H9 (cell line): Measurements from ENCODE around the gene FANCG. TPM values are rescaled to one million over a fixed set of nuclear protein-coding genes. Genes with fewer than 3 reads are reported as not detected.

ENCODE experiments used
- DNase-seq: peaks from one replicate; pipeline ENCODE4 v3.0.0-alpha.2; 2017
- H2AFZ ChIP-seq: one replicate; pipeline ENCODE4 v1.6.1; 2013; ENCODE audit warnings: mild to moderate bottlenecking, low read length, control low read depth, moderate library complexity
- H2AK5ac ChIP-seq: 2 replicates; pipeline ENCODE4 v1.6.1; 2013; ENCODE audit warnings: low read length, control low read depth, mixed read lengths; ENCODE audit not compliant: insufficient read length
- H2BK120ac ChIP-seq: one replicate; pipeline ENCODE4 v1.6.1; 2013; ENCODE audit warnings: low read depth, mild to moderate bottlenecking, low read length, control low read depth, inconsistent platforms; ENCODE audit not compliant: poor library complexity, severe bottlenecking
- H2BK12ac ChIP-seq: 2 replicates; pipeline ENCODE4 v1.6.1; 2013; ENCODE audit warnings: low read length, control low read depth, mixed read lengths, low read depth; ENCODE audit not compliant: insufficient read length
- H2BK15ac ChIP-seq: 2 replicates; pipeline ENCODE4 v1.6.1; 2013; ENCODE audit warnings: low read depth, low read length, control low read depth
- H2BK20ac ChIP-seq: one replicate; pipeline ENCODE4 v1.6.1; 2013; ENCODE audit warnings: low read depth, mild to moderate bottlenecking, low read length, control low read depth, inconsistent platforms; ENCODE audit not compliant: poor library complexity, severe bottlenecking
- H2BK5ac ChIP-seq: 2 replicates; pipeline ENCODE4 v1.6.1; 2013; ENCODE audit warnings: low read length, control low read depth, mixed read lengths; ENCODE audit not compliant: insufficient read length
- H3K14ac ChIP-seq: 2 replicates; pipeline ENCODE4 v1.6.1; 2013; ENCODE audit warnings: low read length, control low read depth; ENCODE audit not compliant: insufficient read depth
- H3K18ac ChIP-seq: 2 replicates; pipeline ENCODE4 v1.6.1; 2013; ENCODE audit warnings: low read depth, mild to moderate bottlenecking, mixed read lengths, low read length, control low read depth; ENCODE audit not compliant: insufficient read length
- H3K23ac ChIP-seq: 2 replicates; pipeline ENCODE4 v1.6.1; 2013; ENCODE audit warnings: low read length, control low read depth, mixed read lengths, low read depth; ENCODE audit not compliant: insufficient read length
- H3K23me2 ChIP-seq: 2 replicates; pipeline ENCODE4 v1.6.1; 2013; ENCODE audit warnings: low read depth, mild to moderate bottlenecking, mixed read lengths, low read length, control low read depth; ENCODE audit not compliant: insufficient read length, poor library complexity, severe bottlenecking
- H3K27ac ChIP-seq: 2 replicates; pipeline ENCODE4 v1.5.1; 2013; ENCODE audit warnings: low read length, control low read depth, mixed read lengths, low read depth; ENCODE audit not compliant: insufficient read length
- H3K27me3 ChIP-seq: 2 replicates; pipeline ENCODE4 v1.6.1; 2013; ENCODE audit warnings: low read length, control low read depth, inconsistent platforms; ENCODE audit not compliant: insufficient read depth
- H3K4ac ChIP-seq: 2 replicates; pipeline ENCODE4 v1.6.1; 2013; ENCODE audit warnings: low read depth, mild to moderate bottlenecking, control low read depth, inconsistent platforms, low read length, moderate library complexity
- H3K4me1 ChIP-seq: 2 replicates; pipeline ENCODE4 v1.6.1; 2013; ENCODE audit warnings: low read length, control low read depth, inconsistent platforms; ENCODE audit not compliant: insufficient read depth
- H3K4me2 ChIP-seq: 2 replicates; pipeline ENCODE4 v1.6.1; 2013; ENCODE audit warnings: low read length, control low read depth, mixed read lengths; ENCODE audit not compliant: insufficient read length, insufficient read depth
- H3K56ac ChIP-seq: 2 replicates; pipeline ENCODE4 v1.6.1; 2013; ENCODE audit warnings: low read depth, mild to moderate bottlenecking, mixed read lengths, low read length, control low read depth; ENCODE audit not compliant: insufficient read length
- H3K79me1 ChIP-seq: 2 replicates; pipeline ENCODE4 v1.6.1; 2013; ENCODE audit warnings: low read depth, mild to moderate bottlenecking, moderate library complexity, low read length, control low read depth, inconsistent platforms; ENCODE audit not compliant: insufficient read depth, poor library complexity, severe bottlenecking
- H3K79me2 ChIP-seq: 2 replicates; pipeline ENCODE4 v1.6.1; 2013; ENCODE audit warnings: low read length, control low read depth, inconsistent platforms; ENCODE audit not compliant: insufficient read depth
- H3K9ac ChIP-seq: 2 replicates; pipeline ENCODE4 v1.6.1; 2013; ENCODE audit warnings: low read length, control low read depth, mixed read lengths; ENCODE audit not compliant: insufficient read length; ENCODE audit errors: extremely low read depth
- H3K9me3 ChIP-seq: one replicate; pipeline ENCODE4 v1.6.1; 2013; ENCODE audit warnings: low read depth, low read length, inconsistent platforms; ENCODE audit not compliant: control insufficient read depth
- H3T11ph ChIP-seq: one replicate; pipeline ENCODE4 v1.6.1; 2013; ENCODE audit warnings: mild to moderate bottlenecking, low read length, control low read depth, inconsistent platforms
- H4K20me1 ChIP-seq: one replicate; pipeline ENCODE4 v1.6.1; 2013; ENCODE audit not compliant: control insufficient read depth, insufficient read length, insufficient read depth
- H4K5ac ChIP-seq: 2 replicates; pipeline ENCODE4 v1.6.1; 2013; ENCODE audit warnings: low read depth, mild to moderate bottlenecking, mixed read lengths, low read length, control low read depth; ENCODE audit not compliant: insufficient read length
- H4K8ac ChIP-seq: replicated peaks from 2 replicates; pipeline ENCODE4 v1.6.1; 2013; ENCODE audit warnings: low read length, control low read depth, mixed read lengths, low read depth; ENCODE audit not compliant: insufficient read length
- H4K91ac ChIP-seq: 2 replicates; pipeline ENCODE4 v1.6.1; 2013; ENCODE audit warnings: low read depth, mild to moderate bottlenecking, moderate library complexity, mixed read lengths, low read length, control low read depth; ENCODE audit not compliant: insufficient read length
- H3K27ac Mint-ChIP-seq, 3 experiments: 2 replicates in 2 of 3; 3 replicates in 1 of 3; pipeline ENCODE4 v1.8.0; 2020 to 2021; ENCODE audit warnings: mixed read lengths in 3 of 3, mild to moderate bottlenecking in 1 of 3, moderate library complexity in 1 of 3
- H3K27me3 Mint-ChIP-seq: 2 replicates; pipeline ENCODE4 v1.8.0; 2021; ENCODE audit warnings: low read depth, mild to moderate bottlenecking, moderate library complexity, mixed read lengths
- H3K36me3 Mint-ChIP-seq, 3 experiments: 2 replicates in 2 of 3; 3 replicates in 1 of 3; pipeline ENCODE4 v1.8.0; 2020 to 2021; ENCODE audit warnings: low read depth in 3 of 3, mixed read lengths in 3 of 3; ENCODE audit not compliant: insufficient read depth in 1 of 3
- H3K4me1 Mint-ChIP-seq, 2 experiments: 2 replicates each; pipeline ENCODE4 v1.8.0; 2020; ENCODE audit warnings: mixed read lengths in 2 of 2
- H3K4me3 Mint-ChIP-seq, 2 experiments: 2 replicates in 1 of 2; 3 replicates in 1 of 2; pipeline ENCODE4 v1.8.0; 2020 to 2021; ENCODE audit warnings: mild to moderate bottlenecking in 2 of 2, mixed read lengths in 2 of 2, moderate library complexity in 1 of 2
- H3K9me3 Mint-ChIP-seq, 2 experiments: 2 replicates in 1 of 2; 3 replicates in 1 of 2; pipeline ENCODE4 v1.8.0; 2020; ENCODE audit warnings: mild to moderate bottlenecking in 2 of 2, mixed read lengths in 2 of 2, moderate library complexity in 1 of 2
- WGBS: extraction: QIAGEN DNeasy Blood & Tissue Kit; methylation state at CpG from one replicate; pipeline ENCODE4 v1.1.7; 2013; ENCODE audit warnings: missing lambda C conversion rate, low lambda C conversion rate, mixed read lengths; ENCODE audit not compliant: insufficient read length; ENCODE audit errors: extremely low coverage; 5-methylcytosine and 5-hydroxymethylcytosine counted together
- total RNA-seq: library from RNA; stranded (reverse); gene quantifications from 2 replicates; pipeline ENCODE4 v1.2.1, GENCODE V29; 2021
- TF ChIP-seq, protein P1 (sequence below): fragments of 200-600 bp; sonication (generic); conservative IDR thresholded peaks from 3 replicates; pipeline ENCODE4 v1.8.0; 2021; ENCODE audit warnings: antibody characterized with exemption, mild to moderate bottlenecking

FANCG gene
- total RNA-seq, 1 experiment from 2014 or later, result 86.9 TPM

- TF ChIP-seq, protein P1, sequence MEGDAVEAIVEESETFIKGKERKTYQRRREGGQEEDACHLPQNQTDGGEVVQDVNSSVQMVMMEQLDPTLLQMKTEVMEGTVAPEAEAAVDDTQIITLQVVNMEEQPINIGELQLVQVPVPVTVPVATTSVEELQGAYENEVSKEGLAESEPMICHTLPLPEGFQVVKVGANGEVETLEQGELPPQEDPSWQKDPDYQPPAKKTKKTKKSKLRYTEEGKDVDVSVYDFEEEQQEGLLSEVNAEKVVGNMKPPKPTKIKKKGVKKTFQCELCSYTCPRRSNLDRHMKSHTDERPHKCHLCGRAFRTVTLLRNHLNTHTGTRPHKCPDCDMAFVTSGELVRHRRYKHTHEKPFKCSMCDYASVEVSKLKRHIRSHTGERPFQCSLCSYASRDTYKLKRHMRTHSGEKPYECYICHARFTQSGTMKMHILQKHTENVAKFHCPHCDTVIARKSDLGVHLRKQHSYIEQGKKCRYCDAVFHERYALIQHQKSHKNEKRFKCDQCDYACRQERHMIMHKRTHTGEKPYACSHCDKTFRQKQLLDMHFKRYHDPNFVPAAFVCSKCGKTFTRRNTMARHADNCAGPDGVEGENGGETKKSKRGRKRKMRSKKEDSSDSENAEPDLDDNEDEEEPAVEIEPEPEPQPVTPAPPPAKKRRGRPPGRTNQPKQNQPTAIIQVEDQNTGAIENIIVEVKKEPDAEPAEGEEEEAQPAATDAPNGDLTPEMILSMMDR, result no peak
Measured at GRCh38 chr9:35108946-35109575, 29.3 kb upstream of the FANCG start.

More at GRCh38 chr9:35108946-35109575, 29.3 kb upstream of the FANCG start:
- Histone ChIP-seq H3K14ac (no peak overlapping the region), H3K9me3 (no peaks in the 10 kb centered on the region), H3K9ac (no peak overlapping the region), H3K23me2 (peaks cover 4% of the 10 kb centered on the region), H2BK20ac (no peak overlapping the region), H3K4me1 (0 out of 2 replicates have a peak, but pooled peaks cover 2% of the 10 kb centered on the region), H2AFZ (no peak overlapping the region), H4K20me1 (no peaks in the 10 kb centered on the region), H2BK12ac (no peak overlapping the region), H3K23ac (no peak overlapping the region), H2BK120ac (no peak overlapping the region), H4K5ac (no peak overlapping the region), H3K27me3 (no peaks in the 10 kb centered on the region), H3K79me2 (no peaks in the 10 kb centered on the region), H2AK5ac (no peak overlapping the region), H3K4me2 (no peak overlapping the region), H3K27ac (no peak overlapping the region), H4K91ac (no peak overlapping the region), H4K8ac (no peak overlapping the region), H3T11ph (no peak overlapping the region), H3K18ac (no peak overlapping the region), H2BK15ac (no peak overlapping the region), H3K79me1 (no peaks in the 10 kb centered on the region), H3K56ac (no peak overlapping the region), H2BK5ac (no peak overlapping the region), H3K4ac (no peak overlapping the region)
- peaks cover 2 to 18% (median 12%) of the 10 kb centered on the region in 3 experiments; a peak in 5 of 7 replicates for H3K36me3 Mint-ChIP-seq
- no peak for DNase-seq
- WGBS, result no CpG with 5 or more reads among the region's 8 CpGs
- H3K9me3 Mint-ChIP-seq, result no peaks in the 10 kb centered on the region
- no peak overlapping the region for H3K27ac Mint-ChIP-seq
- peaks cover 24 to 28% of the 10 kb centered on the region in 2 experiments for H3K4me1 Mint-ChIP-seq
- H3K27me3 Mint-ChIP-seq, result no peaks in the 10 kb centered on the region
- H3K4me3 Mint-ChIP-seq, result no peak overlapping the region
